Measurements from ENCODE around the gene KASH5. TPM values are rescaled to one million over a fixed set of nuclear protein-coding genes. Genes with fewer than 3 reads are reported as not detected.

The KASH5 gene
- total and polyA plus RNA-seq, 4 donors = not detected

GRCh38 chr19:49427339-49427738 lies 39.3 kb downstream of the KASH5 start (continued):
- TF ChIP-seq REST (IDR thresholded peaks at IDR 0.05) = no peak

GRCh38 chr19:49427855-49428546 lies 40.0 kb downstream of the KASH5 start:
- TF ChIP-seq NR2F2 (IDR thresholded peaks at IDR 0.05) (no peak), FOXA2 (IDR thresholded peaks at IDR 0.05) (no peak), ATF3 (IDR thresholded peaks at IDR 0.05) (no peak), REST (IDR thresholded peaks at IDR 0.05) (no peak), SP1 (IDR thresholded peaks at IDR 0.05) (no peak), TAF1 (conservative IDR thresholded peaks at IDR 0.05) (no peak), HNF4G (IDR thresholded peaks at IDR 0.05) (no peak), HNF4A (conservative IDR thresholded peaks at IDR 0.05) (no peak), GABPA (IDR thresholded peaks at IDR 0.05 in 1 of 2, conservative IDR thresholded peaks at IDR 0.05 in 1 of 2) (no peak), EGR1 (IDR thresholded peaks at IDR 0.05; ENCODE audit: low read depth in 2 of 2) (no peak), RXRA (IDR thresholded peaks at IDR 0.05) (no peak), JUND (IDR thresholded peaks at IDR 0.05) (no peak), CTCF (IDR thresholded peaks at IDR 0.05; ENCODE audit: low read depth, low read length, missing input control) (no peak)
- peaks cover 0 to 2% (median 0%) of the 10 kb centered on the region in 4 donors for H3K9me3 ChIP-seq (ENCODE audit: control insufficient read depth in 4 of 4, low read length in 3 of 4)
- H3K4me3 ChIP-seq (ENCODE audit: low read depth in 1 of 3, low read length in 3 of 3) = no peak overlapping the region
- DNase-seq (ENCODE audit: low spot score) = no peak
- peaks cover 0 to 3% (median 1%) of the 10 kb centered on the region in 4 donors for H3K4me1 ChIP-seq (ENCODE audit: control insufficient read depth in 4 of 4, insufficient read depth in 4 of 4, low read length in 3 of 4)
- WGBS = 3% methylated on average over 45 of the region's 45 CpGs
- peaks cover 0 to 26% (median 20%) of the 10 kb centered on the region in 4 donors for H3K27me3 ChIP-seq (ENCODE audit: control insufficient read depth in 4 of 4, insufficient read depth in 4 of 4, low read length in 3 of 4)
- no peak overlapping the region for H3K9ac ChIP-seq (ENCODE audit: low read depth in 1 of 2, low read length in 2 of 2)
- H3K36me3 ChIP-seq (ENCODE audit: control insufficient read depth in 4 of 4, insufficient read depth in 3 of 4, low read depth in 1 of 4, low read length in 3 of 4) = no peaks in the 10 kb centered on the region
- no peak overlapping the region for H3K27ac ChIP-seq (ENCODE audit: low read depth in 1 of 2, low read length in 2 of 2)
